H1 (cell line): Measurements from ENCODE around the gene B3GALT6. TPM values are rescaled to one million over a fixed set of nuclear protein-coding genes. Genes with fewer than 3 reads are reported as not detected.

ENCODE experiments used
- CBX8 ChIP-seq: fragments of 300-800, 300-1000 bp; sonication (generic); IDR thresholded peaks from 2 replicates; pipeline ENCODE4 v1.7.1; 2016; ENCODE audit warnings: low read depth, low read length, borderline replicate concordance
- KDM1A ChIP-seq: fragments of 200-600, 300-600 bp; sonication (generic); IDR thresholded peaks from 2 replicates; pipeline ENCODE4 v1.7.1; 2016; ENCODE audit warnings: mild to moderate bottlenecking, low read length, borderline replicate concordance
- polyA plus RNA-seq, 7 experiments: library from polyadenylated mRNA; depleted of rRNA in 3 of 7; stranded (reverse) in 5 of 7; unstranded in 2 of 7; fragments of >200 nt in 5 of 7; fragments of 200-250 nt in 2 of 7; gene quantifications; 1 replicate in 5 of 7; 2 replicates in 1 of 7; 4 replicates in 1 of 7; pipeline versions ENCODE4 v1.2.1 to v1.2.3, GENCODE V29; 2011 to 2013; ENCODE audit warnings: missing spikeins in 2 of 7, mixed read lengths in 2 of 7
- total RNA-seq: library from RNA; stranded (reverse); fragmentation: NEBNext Ultra II Directional; extraction: Animal tissue kit (Norgen Biotek cat#: 25700); gene quantifications from 2 replicates; pipeline ENCODE4 v1.2.1, GENCODE V29; 2021
- TF ChIP-seq, protein P1 (sequence below): IDR thresholded peaks from 2 replicates; pipeline ENCODE4 v1.6.1; 2012; ENCODE audit warnings: inconsistent platforms

The B3GALT6 gene
- total and polyA plus RNA-seq, 2 of the 8 experiments (the other 6 are each of a cell fraction or from before 2014, with no cell fraction given) = 18.4 to 20.4 TPM

DNA sequence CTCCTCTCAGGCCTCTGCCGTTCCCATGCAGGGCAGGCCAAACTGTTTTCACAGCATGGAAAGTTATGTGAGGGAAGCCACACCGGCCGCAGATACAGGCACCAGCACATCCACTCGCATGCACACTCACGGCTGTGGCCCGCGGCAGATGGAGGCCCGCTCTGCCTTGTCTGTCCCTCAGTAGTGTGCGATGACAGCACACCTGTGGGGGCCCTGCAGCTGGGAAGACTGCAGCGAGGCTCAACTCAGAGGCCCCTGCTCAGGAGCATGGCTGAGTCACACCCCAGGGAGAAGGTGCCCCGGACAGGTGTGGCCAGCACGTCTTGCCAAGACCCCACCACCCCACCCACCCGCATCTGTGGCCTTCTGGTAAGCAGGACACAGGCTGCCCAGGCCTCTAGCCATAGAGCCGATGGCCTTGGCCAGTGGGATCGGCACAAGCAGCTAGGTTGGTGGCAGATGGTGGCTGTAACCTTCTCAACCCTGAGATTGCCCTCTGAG lies 42.9 kb downstream of the B3GALT6 start (continued):
- TF ChIP-seq, protein P1, sequence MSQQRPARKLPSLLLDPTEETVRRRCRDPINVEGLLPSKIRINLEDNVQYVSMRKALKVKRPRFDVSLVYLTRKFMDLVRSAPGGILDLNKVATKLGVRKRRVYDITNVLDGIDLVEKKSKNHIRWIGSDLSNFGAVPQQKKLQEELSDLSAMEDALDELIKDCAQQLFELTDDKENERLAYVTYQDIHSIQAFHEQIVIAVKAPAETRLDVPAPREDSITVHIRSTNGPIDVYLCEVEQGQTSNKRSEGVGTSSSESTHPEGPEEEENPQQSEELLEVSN = no peak
- TF ChIP-seq KDM1A = no peak
- no peak for TF ChIP-seq CBX8
